ENCODE results near the gene NOTO.

The NOTO gene

GRCh38 chr2:73172963-73173362 is 29.4 kb upstream of the NOTO start:
- H2BK5ac ChIP-seq (ENCODE audit: low read depth, low read length, poor library complexity), result no peak overlapping the region
- no peak overlapping the region for H2BK120ac ChIP-seq (ENCODE audit: insufficient read depth, low read length, poor library complexity)
- H3K36me3 ChIP-seq (ENCODE audit: control insufficient read depth in 1 of 2, insufficient read depth in 2 of 2, low read length in 2 of 2), result no peaks in the 10 kb centered on the region
- no peaks in the 10 kb centered on the region for H3K79me2 ChIP-seq (ENCODE audit: control insufficient read depth, insufficient read depth, low read length, poor library complexity)
- peaks cover 19 to 27% of the 10 kb centered on the region in 2 experiments for H3K4me1 ChIP-seq (ENCODE audit: control insufficient read depth in 1 of 2, insufficient read depth in 2 of 2, low read length in 2 of 2)
- H3K27ac ChIP-seq (ENCODE audit: low read depth, low read length), result no peak overlapping the region
- no peak overlapping the region for H4K91ac ChIP-seq (ENCODE audit: low read depth, low read length)
- H2AFZ ChIP-seq (ENCODE audit: insufficient read depth, low read length, poor library complexity), result no peak overlapping the region
- DNase-seq, result peak in 1 of 2 donors; percentile 13
- H3K23ac ChIP-seq (ENCODE audit: low read length), result no peak overlapping the region
- no peak overlapping the region for H3K4me3 ChIP-seq (ENCODE audit: low read depth, low read length)
- H3K4me2 ChIP-seq (ENCODE audit: low read length), result no peak overlapping the region
- no peak overlapping the region for H2BK12ac ChIP-seq (ENCODE audit: low read length)
- peaks cover 9% of the 10 kb centered on the region for H3K79me1 ChIP-seq (ENCODE audit: low read length)
- peaks cover 3% of the 10 kb centered on the region for H3K9me3 ChIP-seq (ENCODE audit: insufficient read depth, low read depth, low read length)
- H2AK5ac ChIP-seq (ENCODE audit: low read length), result no peak overlapping the region
- no peak overlapping the region for H3K18ac ChIP-seq (ENCODE audit: low read length)
- peak overlapping the region; percentile 57 for H3K9ac ChIP-seq (ENCODE audit: low read length)
- H4K8ac ChIP-seq (ENCODE audit: low read depth, low read length), result no peak overlapping the region
- H4K12ac ChIP-seq (ENCODE audit: low read depth, low read length), result no peak overlapping the region
- H3K27me3 ChIP-seq (ENCODE audit: insufficient read depth, low read length), result peaks cover 20% of the 10 kb centered on the region
- no peak overlapping the region for H3K4ac ChIP-seq (ENCODE audit: low read depth, low read length)
- WGBS (ENCODE audit: extremely low coverage, insufficient coverage, insufficient read length), result no CpG with 5 or more reads among the region's 6 CpGs
- H3K14ac ChIP-seq (ENCODE audit: low read length), result no peak overlapping the region

GRCh38 chr2:73173781-73174180 is 28.6 kb upstream of the NOTO start:
- Histone ChIP-seq H4K12ac (ENCODE audit: low read depth, low read length) (no peak overlapping the region), H4K8ac (ENCODE audit: low read depth, low read length) (no peak overlapping the region), H3K23ac (ENCODE audit: low read length) (no peak overlapping the region), H3K4me1 (ENCODE audit: control insufficient read depth in 1 of 2, insufficient read depth in 2 of 2, low read length in 2 of 2) (peaks cover 19 to 27% of the 10 kb centered on the region in 2 experiments), H3K18ac (ENCODE audit: low read length) (no peak overlapping the region), H3K9me3 (ENCODE audit: insufficient read depth, low read depth, low read length) (peaks cover 3% of the 10 kb centered on the region), H2BK12ac (ENCODE audit: low read length) (no peak overlapping the region), H3K27ac (ENCODE audit: low read depth, low read length) (no peak overlapping the region), H3K79me2 (ENCODE audit: control insufficient read depth, insufficient read depth, low read length, poor library complexity) (no peaks in the 10 kb centered on the region), H4K91ac (ENCODE audit: low read depth, low read length) (no peak overlapping the region), H3K4me3 (ENCODE audit: low read depth, low read length) (no peak overlapping the region), H2BK120ac (ENCODE audit: insufficient read depth, low read length, poor library complexity) (no peak overlapping the region), H3K4ac (ENCODE audit: low read depth, low read length) (no peak overlapping the region), H3K27me3 (ENCODE audit: insufficient read depth, low read length) (peaks cover 22% of the 10 kb centered on the region), H3K4me2 (ENCODE audit: low read length) (peak overlapping the region; percentile 4), H3K36me3 (ENCODE audit: control insufficient read depth in 1 of 2, insufficient read depth in 2 of 2, low read length in 2 of 2) (no peaks in the 10 kb centered on the region), H3K14ac (ENCODE audit: low read length) (no peak overlapping the region), H3K79me1 (ENCODE audit: low read length) (peaks cover 9% of the 10 kb centered on the region), H2BK5ac (ENCODE audit: low read depth, low read length, poor library complexity) (no peak overlapping the region), H2AFZ (ENCODE audit: insufficient read depth, low read length, poor library complexity) (no peak overlapping the region), H2AK5ac (ENCODE audit: low read length) (no peak overlapping the region), H3K9ac (ENCODE audit: low read length) (no peak overlapping the region)
- peak in 1 of 2 donors; percentile 57 for DNase-seq
- WGBS (ENCODE audit: extremely low coverage, insufficient coverage, insufficient read length), result no CpG with 5 or more reads among the region's 7 CpGs

DNA sequence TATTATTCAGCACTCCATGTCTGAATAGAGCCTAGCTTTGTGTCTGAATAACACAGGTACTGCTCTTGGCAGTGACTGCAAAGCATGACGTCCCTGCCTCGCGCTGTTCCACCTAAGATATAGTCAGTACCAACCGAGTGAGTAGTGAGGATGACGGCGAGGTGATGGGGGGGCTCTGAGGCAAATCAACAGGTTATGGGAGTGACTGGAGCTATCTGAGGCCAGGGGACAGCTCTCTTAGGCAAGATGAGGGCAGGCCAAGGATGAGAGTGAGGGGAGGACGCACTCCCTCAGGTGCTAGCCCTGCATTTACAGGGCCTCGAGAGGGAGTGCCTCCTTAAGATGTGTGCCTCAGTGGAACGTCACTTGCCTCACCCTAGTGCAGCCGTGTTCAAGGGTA is 28.1 kb upstream of the NOTO start:
- Histone ChIP-seq H3K14ac (ENCODE audit: low read length) (no peak overlapping the region), H3K4me1 (ENCODE audit: control insufficient read depth in 1 of 2, insufficient read depth in 2 of 2, low read length in 2 of 2) (peaks cover 19 to 27% of the 10 kb centered on the region in 2 experiments), H3K27me3 (ENCODE audit: insufficient read depth, low read length) (peaks cover 22% of the 10 kb centered on the region), H3K9me3 (ENCODE audit: insufficient read depth, low read depth, low read length) (peaks cover 3% of the 10 kb centered on the region), H4K12ac (ENCODE audit: low read depth, low read length) (no peak overlapping the region), H2BK12ac (ENCODE audit: low read length) (no peak overlapping the region), H3K4ac (ENCODE audit: low read depth, low read length) (no peak overlapping the region), H3K9ac (ENCODE audit: low read length) (no peak overlapping the region), H2AK5ac (ENCODE audit: low read length) (no peak overlapping the region), H3K4me2 (ENCODE audit: low read length) (peak overlapping the region; percentile 4), H3K27ac (ENCODE audit: low read depth, low read length) (no peak overlapping the region), H2BK5ac (ENCODE audit: low read depth, low read length, poor library complexity) (no peak overlapping the region), H3K36me3 (ENCODE audit: control insufficient read depth in 1 of 2, insufficient read depth in 2 of 2, low read length in 2 of 2) (no peaks in the 10 kb centered on the region), H4K8ac (ENCODE audit: low read depth, low read length) (no peak overlapping the region), H4K91ac (ENCODE audit: low read depth, low read length) (no peak overlapping the region), H3K4me3 (ENCODE audit: low read depth, low read length) (no peak overlapping the region), H3K79me2 (ENCODE audit: control insufficient read depth, insufficient read depth, low read length, poor library complexity) (no peaks in the 10 kb centered on the region), H2BK120ac (ENCODE audit: insufficient read depth, low read length, poor library complexity) (no peak overlapping the region), H2AFZ (ENCODE audit: insufficient read depth, low read length, poor library complexity) (no peak overlapping the region), H3K79me1 (ENCODE audit: low read length) (peaks cover 9% of the 10 kb centered on the region), H3K23ac (ENCODE audit: low read length) (no peak overlapping the region), H3K18ac (ENCODE audit: low read length) (no peak overlapping the region)
- WGBS (ENCODE audit: extremely low coverage, insufficient coverage, insufficient read length), result no CpG with 5 or more reads among the region's 10 CpGs
- DNase-seq, result no peak

DNA sequence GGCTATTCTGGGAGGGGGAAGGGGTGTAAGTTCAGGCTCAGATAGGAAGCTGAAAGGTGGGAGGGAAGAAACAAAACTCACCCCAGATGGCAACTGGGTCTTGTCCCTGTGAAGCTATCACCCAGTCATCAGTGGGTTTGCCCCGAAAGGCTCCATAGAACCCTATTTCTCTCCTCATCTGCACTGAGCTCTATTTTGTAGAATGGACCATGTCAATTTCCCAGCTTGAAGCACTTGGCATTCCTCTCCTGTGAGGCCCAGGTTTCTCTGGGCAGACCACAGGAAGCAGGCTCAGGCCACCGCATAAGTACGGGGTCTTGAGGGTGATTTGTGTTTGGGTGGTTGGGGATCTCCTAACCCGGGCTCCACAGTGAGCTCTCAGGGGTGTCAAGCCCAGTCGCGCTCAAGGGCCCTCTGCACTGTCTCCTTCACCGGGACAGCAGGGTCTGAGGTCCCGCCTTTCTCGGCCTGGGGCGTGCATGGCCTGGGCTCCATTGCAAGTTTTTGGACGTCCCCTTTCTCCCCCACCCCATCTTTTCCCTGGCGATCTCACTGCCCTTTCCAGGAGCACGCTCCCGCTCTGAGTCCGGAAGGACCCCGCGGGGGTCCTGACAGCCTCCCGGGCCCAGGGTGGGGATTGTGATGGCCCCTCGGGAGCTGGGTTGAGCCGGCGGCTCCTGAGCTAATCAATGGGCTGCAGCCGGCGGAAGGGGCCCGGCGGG is 27.3 kb upstream of the NOTO start:
- Histone ChIP-seq H3K18ac (ENCODE audit: low read length) (no peak overlapping the region), H3K27ac (ENCODE audit: low read depth, low read length) (no peak overlapping the region), H2AK5ac (ENCODE audit: low read length) (no peak overlapping the region), H3K79me1 (ENCODE audit: low read length) (peaks cover 9% of the 10 kb centered on the region), H2BK12ac (ENCODE audit: low read length) (no peak overlapping the region), H3K4me3 (ENCODE audit: low read depth, low read length) (no peak overlapping the region), H3K9me3 (ENCODE audit: insufficient read depth, low read depth, low read length) (peaks cover 3% of the 10 kb centered on the region), H3K27me3 (ENCODE audit: insufficient read depth, low read length) (peaks cover 22% of the 10 kb centered on the region), H2AFZ (ENCODE audit: insufficient read depth, low read length, poor library complexity) (peak overlapping the region; percentile 51), H4K12ac (ENCODE audit: low read depth, low read length) (no peak overlapping the region), H2BK120ac (ENCODE audit: insufficient read depth, low read length, poor library complexity) (no peak overlapping the region), H3K4me1 (ENCODE audit: control insufficient read depth in 1 of 2, insufficient read depth in 2 of 2, low read length in 2 of 2) (peaks cover 19 to 27% of the 10 kb centered on the region in 2 experiments), H3K23ac (ENCODE audit: low read length) (no peak overlapping the region), H3K14ac (ENCODE audit: low read length) (no peak overlapping the region), H3K9ac (ENCODE audit: low read length) (no peak overlapping the region), H3K4me2 (ENCODE audit: low read length) (peak overlapping the region; percentile 86), H2BK5ac (ENCODE audit: low read depth, low read length, poor library complexity) (no peak overlapping the region), H3K79me2 (ENCODE audit: control insufficient read depth, insufficient read depth, low read length, poor library complexity) (no peaks in the 10 kb centered on the region), H4K8ac (ENCODE audit: low read depth, low read length) (peak overlapping the region; percentile 30), H3K4ac (ENCODE audit: low read depth, low read length) (no peak overlapping the region), H4K91ac (ENCODE audit: low read depth, low read length) (peak overlapping the region; percentile 1), H3K36me3 (ENCODE audit: control insufficient read depth in 1 of 2, insufficient read depth in 2 of 2, low read length in 2 of 2) (no peaks in the 10 kb centered on the region)
- WGBS (ENCODE audit: extremely low coverage, insufficient coverage, insufficient read length), result no CpG with 5 or more reads among the region's 25 CpGs
- no peak for DNase-seq

All from trophoblast cell (in vitro differentiated cells and primary cell).